SK-N-SH treated with all-trans-retinoic acid at 6 μM for 48 hours (cell line): ENCODE data around the gene LHFPL3.

ENCODE experiments used
- ARNTL ChIP-seq: fragments of 450-650 bp; formaldehyde crosslinking; IDR thresholded peaks from 2 replicates; pipeline ENCODE4 v1.5.0; 2020; ENCODE audit warnings: low read depth, mild to moderate bottlenecking, moderate library complexity, borderline replicate concordance
- CSDC2 ChIP-seq: fragments of 250-450 bp; sonication (Bioruptor Pico); IDR thresholded peaks from 2 replicates; pipeline ENCODE4 v1.5.0; 2020; ENCODE audit warnings: mild to moderate bottlenecking, moderate library complexity
- PATZ1 ChIP-seq: fragments of 250-450 bp; sonication (Bioruptor Pico); IDR thresholded peaks from 2 replicates; pipeline ENCODE4 v1.8.0; 2020; ENCODE audit warnings: mild to moderate bottlenecking, moderate library complexity, borderline replicate concordance
- POU6F1 ChIP-seq: fragments of 250-450 bp; sonication (Bioruptor Pico); IDR thresholded peaks from 2 replicates; pipeline ENCODE4 v1.8.0; 2021; ENCODE audit warnings: low read depth, mild to moderate bottlenecking, moderate library complexity, borderline replicate concordance
- ZFP3 ChIP-seq: fragments of 250-450 bp; sonication (Bioruptor Pico); IDR thresholded peaks from 2 replicates; pipeline ENCODE4 v1.5.0; 2020; ENCODE audit warnings: mild to moderate bottlenecking, moderate library complexity
- ZNF565 ChIP-seq: fragments of 450-650 bp; formaldehyde crosslinking; conservative IDR thresholded peaks from 2 replicates; pipeline ENCODE4 v1.5.0; 2020; ENCODE audit warnings: low read depth, mild to moderate bottlenecking, moderate library complexity

GRCh38 chr7:104845557-104845956, 517.2 kb downstream of the LHFPL3 start:
- TF ChIP-seq ARNTL (CRISPR knock-in tag) (no peak), PATZ1 (CRISPR knock-in tag) (no peak), ZFP3 (CRISPR knock-in tag) (no peak), ZNF565 (CRISPR knock-in tag) (no peak), CSDC2 (CRISPR knock-in tag) (no peak), POU6F1 (no peak)
